Mesenchymal stem cell (in vitro differentiated cells and primary cell): ENCODE results near the gene NEMP2.
A peak's percentile ranks its signal among the peaks of the same experiment; 100 is the strongest.

Source experiments
- DNase-seq: peaks from one replicate; pipeline ENCODE4 v3.0.0-alpha.2; 2013
- H2AFZ ChIP-seq: one replicate; pipeline ENCODE4 v1.6.1; 2013; ENCODE audit warnings: low read depth, mild to moderate bottlenecking, control low read depth, inconsistent platforms, low read length, moderate library complexity
- H2AK5ac ChIP-seq: 2 replicates; pipeline ENCODE4 v1.6.1; 2013; ENCODE audit warnings: low read length, moderate library complexity, mild to moderate bottlenecking, inconsistent platforms; ENCODE audit not compliant: severe bottlenecking
- H2BK120ac ChIP-seq: one replicate; pipeline ENCODE4 v1.6.1; 2013; ENCODE audit warnings: low read depth, mild to moderate bottlenecking, inconsistent platforms, low read length, moderate library complexity
- H2BK12ac ChIP-seq, 2 experiments: one replicate each; pipeline ENCODE4 v1.6.1; 2013; ENCODE audit warnings: inconsistent platforms in 2 of 2, low read length in 2 of 2, mild to moderate bottlenecking in 2 of 2, moderate library complexity in 2 of 2, control low read depth in 1 of 2
- H2BK15ac ChIP-seq: one replicate; pipeline ENCODE4 v1.6.1; 2013; ENCODE audit warnings: mild to moderate bottlenecking, low read depth, inconsistent platforms; ENCODE audit not compliant: poor library complexity, severe bottlenecking
- H2BK5ac ChIP-seq: 2 replicates; pipeline ENCODE4 v1.6.1; 2013; ENCODE audit warnings: low read depth, mild to moderate bottlenecking, low read length, control low read depth, inconsistent platforms; ENCODE audit not compliant: poor library complexity, severe bottlenecking
- H3K14ac ChIP-seq, 2 experiments: one replicate each; pipeline ENCODE4 v1.6.1; 2013; ENCODE audit warnings: inconsistent platforms in 2 of 2, low read length in 2 of 2, control low read depth in 1 of 2, mild to moderate bottlenecking in 1 of 2, moderate library complexity in 1 of 2
- H3K18ac ChIP-seq, 2 experiments: one replicate each; pipeline ENCODE4 v1.6.1; 2013; ENCODE audit warnings: inconsistent platforms in 2 of 2, low read length in 2 of 2, control low read depth in 1 of 2, low read depth in 1 of 2, mild to moderate bottlenecking in 1 of 2
- H3K23ac ChIP-seq, 2 experiments: one replicate each; pipeline ENCODE4 v1.6.1; 2013; ENCODE audit warnings: inconsistent platforms in 2 of 2, low read length in 2 of 2, mild to moderate bottlenecking in 2 of 2, moderate library complexity in 2 of 2, control low read depth in 1 of 2
- H3K27ac ChIP-seq: 2 replicates; pipeline ENCODE4 v1.5.1; 2013; ENCODE audit warnings: mild to moderate bottlenecking, moderate library complexity, low read length, control low read depth, inconsistent platforms; ENCODE audit not compliant: poor library complexity, severe bottlenecking
- H3K27me3 ChIP-seq, 2 experiments: 2 replicates each; pipeline versions ENCODE4 v1.6.1 to v1.7.0; 2013; ENCODE audit warnings: low read length in 2 of 2, mild to moderate bottlenecking in 2 of 2, moderate library complexity in 2 of 2, control low read depth in 1 of 2, inconsistent platforms in 1 of 2; ENCODE audit not compliant: control insufficient read depth in 1 of 2, insufficient read depth in 1 of 2
- H3K36me3 ChIP-seq, 2 experiments: 2 replicates each; pipeline versions ENCODE4 v1.6.1 to v1.7.0; 2013; ENCODE audit warnings: low read length in 2 of 2, control low read depth in 1 of 2, inconsistent platforms in 1 of 2, low read depth in 1 of 2, mild to moderate bottlenecking in 1 of 2; ENCODE audit not compliant: insufficient read depth in 2 of 2, control insufficient read depth in 1 of 2
- H3K4ac ChIP-seq, 2 experiments: one replicate each; pipeline ENCODE4 v1.6.1; 2013; ENCODE audit warnings: inconsistent platforms in 2 of 2, low read length in 2 of 2, mild to moderate bottlenecking in 2 of 2, moderate library complexity in 2 of 2, control low read depth in 1 of 2, low read depth in 1 of 2
- H3K4me1 ChIP-seq: 2 replicates; pipeline ENCODE4 v1.6.1; 2013; ENCODE audit warnings: low read depth, low read length, control low read depth; ENCODE audit not compliant: control insufficient read depth, insufficient read depth
- H3K4me2 ChIP-seq: 2 replicates; pipeline ENCODE4 v1.6.1; 2013; ENCODE audit warnings: low read length, mild to moderate bottlenecking, inconsistent platforms; ENCODE audit not compliant: poor library complexity, severe bottlenecking
- H3K4me3 ChIP-seq, 2 experiments: 2 replicates each; pipeline versions ENCODE4 v1.5.1 to v1.7.0; 2013; ENCODE audit warnings: low read length in 2 of 2, mild to moderate bottlenecking in 2 of 2, control low read depth in 1 of 2, low read depth in 1 of 2; ENCODE audit not compliant: insufficient read depth in 1 of 2
- H3K79me1 ChIP-seq: replicated peaks from 2 replicates; pipeline ENCODE4 v1.6.1; 2013; ENCODE audit warnings: mild to moderate bottlenecking, control low read depth, low read length, inconsistent platforms; ENCODE audit not compliant: poor library complexity, severe bottlenecking
- H3K9ac ChIP-seq: 2 replicates; pipeline ENCODE4 v1.7.0; 2013; ENCODE audit warnings: mild to moderate bottlenecking, low read length, moderate library complexity
- H3K9me3 ChIP-seq: 2 replicates; pipeline ENCODE4 v1.7.0; 2013; ENCODE audit warnings: mild to moderate bottlenecking, low read length; ENCODE audit not compliant: control insufficient read depth
- H4K8ac ChIP-seq: one replicate; pipeline ENCODE4 v1.6.1; 2013; ENCODE audit warnings: inconsistent platforms, mild to moderate bottlenecking, low read length, moderate library complexity
- H4K91ac ChIP-seq: one replicate; pipeline ENCODE4 v1.6.1; 2013; ENCODE audit warnings: mild to moderate bottlenecking, low read length, inconsistent platforms
- WGBS: methylation state at CpG from one replicate; pipeline ENCODE4 v1.1.7; 2013; ENCODE audit warnings: mixed read lengths; 5-methylcytosine and 5-hydroxymethylcytosine counted together

Gene NEMP2

DNA sequence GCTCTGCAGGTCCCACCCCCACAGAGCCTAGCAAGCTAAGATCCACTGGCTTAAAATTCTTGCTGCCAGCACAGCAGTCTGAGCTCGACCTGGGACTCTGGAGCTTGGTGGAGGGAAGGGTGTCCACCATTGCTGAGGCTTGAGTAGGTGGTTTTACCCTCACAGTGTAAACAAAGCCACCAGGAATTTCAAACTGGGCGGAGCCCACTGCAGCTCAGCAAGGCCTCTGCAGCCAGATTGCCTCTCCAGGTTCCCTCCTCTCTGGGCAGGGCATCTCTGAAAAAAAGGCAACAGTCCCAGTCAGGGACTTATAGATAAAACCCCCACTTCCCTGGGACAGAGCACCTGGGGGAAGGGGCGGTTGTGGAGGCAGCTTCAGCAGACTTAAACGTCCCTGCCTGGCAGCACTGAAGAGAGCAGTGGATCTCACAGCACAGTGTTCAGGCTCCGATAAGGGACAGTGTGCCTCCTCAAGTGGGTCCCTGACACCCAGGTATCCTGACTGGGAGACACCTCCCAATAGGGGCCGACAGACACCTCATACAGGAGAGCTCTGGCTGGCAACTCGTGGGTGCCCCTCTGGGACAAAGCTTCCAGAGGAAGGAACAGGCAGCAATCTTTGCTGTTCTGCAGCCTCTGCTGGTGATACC lies 20.0 kb upstream of the NEMP2 start:
- Histone ChIP-seq H2BK120ac (no peak overlapping the region), H3K9me3 (no peaks in the 10 kb centered on the region), H3K23ac (no peak overlapping the region), H3K14ac (no peak overlapping the region), H3K9ac (no peak overlapping the region), H2BK12ac (no peak overlapping the region), H3K27ac (no peak overlapping the region), H3K4me1 (no peaks in the 10 kb centered on the region), H3K4ac (no peak overlapping the region), H4K91ac (no peak overlapping the region), H3K18ac (no peak overlapping the region), H3K4me2 (no peak overlapping the region), H2BK15ac (no peak overlapping the region), H2BK5ac (no peak overlapping the region), H4K8ac (peak overlapping the region; percentile 41), H3K4me3 (no peak overlapping the region), H2AFZ (no peak overlapping the region), H2AK5ac (no peak overlapping the region), H3K27me3 (no peaks in the 10 kb centered on the region), H3K79me1 (no peaks in the 10 kb centered on the region), H3K36me3 (no peaks in the 10 kb centered on the region)
- 71% methylated on average over 7 of the region's 7 CpGs for WGBS
- DNase-seq = no peak

DNA sequence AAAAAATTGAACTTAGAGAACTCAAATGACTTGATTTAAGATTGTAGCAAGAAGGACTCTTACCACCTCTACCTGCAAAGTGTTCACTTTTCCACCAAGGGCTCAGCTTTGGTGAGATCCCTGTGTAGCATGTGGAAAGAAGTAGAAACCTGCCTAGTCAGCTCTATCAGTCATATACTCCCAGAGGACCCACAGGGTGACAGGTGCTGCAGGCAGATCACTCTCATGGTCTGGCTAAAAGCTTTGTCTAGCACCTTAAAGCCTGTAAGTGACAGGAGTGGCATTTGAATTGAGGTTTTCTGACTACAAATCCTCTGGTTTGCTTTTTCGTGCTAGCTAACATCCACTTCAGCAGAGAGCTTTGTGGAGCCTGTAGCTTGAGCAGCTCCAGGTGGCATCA lies 18.7 kb upstream of the NEMP2 start:
- H2BK12ac ChIP-seq = no peak overlapping the region
- no peak for DNase-seq
- 84% methylated on average over 1 of the region's 1 CpG for WGBS

DNA sequence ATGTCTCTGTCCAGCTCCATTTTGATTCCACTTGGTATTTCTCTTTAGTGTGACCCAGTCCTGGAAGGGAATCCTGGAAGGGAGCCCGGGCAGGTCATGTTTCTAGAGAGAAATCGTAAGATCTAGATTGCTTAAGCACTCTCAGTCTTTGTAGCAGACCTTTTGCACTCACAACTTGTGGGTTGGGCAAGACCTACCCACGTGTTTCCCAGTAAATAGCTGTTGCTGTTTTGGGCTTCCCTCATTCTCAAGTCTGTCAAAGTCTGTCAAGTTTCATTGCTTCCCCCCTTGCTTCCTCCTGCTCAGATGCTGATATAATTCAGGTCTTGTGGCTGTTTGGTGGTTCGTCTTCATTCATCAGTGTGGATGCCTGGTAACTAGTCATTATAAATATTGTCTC lies 17.4 kb upstream of the NEMP2 start:
- WGBS = 70% methylated on average over 3 of the region's 4 CpGs
- H2AFZ ChIP-seq = no peak overlapping the region
- H3K4me1 ChIP-seq = no peaks in the 10 kb centered on the region
- no peak overlapping the region for H4K91ac ChIP-seq
- no peak overlapping the region for H4K8ac ChIP-seq
- no peak overlapping the region for H3K4ac ChIP-seq
- H3K4me2 ChIP-seq = no peak overlapping the region
- H3K9ac ChIP-seq = no peak overlapping the region
- no peaks in the 10 kb centered on the region for H3K79me1 ChIP-seq
- H2BK5ac ChIP-seq = no peak overlapping the region
- no peak overlapping the region for H3K18ac ChIP-seq
- H3K14ac ChIP-seq = no peak overlapping the region
- H3K9me3 ChIP-seq = no peaks in the 10 kb centered on the region
- no peak overlapping the region for H2BK12ac ChIP-seq
- no peak overlapping the region for H2AK5ac ChIP-seq
- no peak overlapping the region for H3K27ac ChIP-seq
- H2BK120ac ChIP-seq = no peak overlapping the region
- H3K4me3 ChIP-seq = no peak overlapping the region
- no peaks in the 10 kb centered on the region for H3K36me3 ChIP-seq
- H3K23ac ChIP-seq = no peak overlapping the region
- H3K27me3 ChIP-seq = no peaks in the 10 kb centered on the region
- no peak for DNase-seq
- no peak overlapping the region for H2BK15ac ChIP-seq

More for the DNA sequence above, 18.7 kb upstream of the NEMP2 start:
- H2AK5ac ChIP-seq = no peak overlapping the region
- no peak overlapping the region for H3K4me3 ChIP-seq
- no peaks in the 10 kb centered on the region for H3K4me1 ChIP-seq
- no peak overlapping the region for H4K8ac ChIP-seq
- H3K23ac ChIP-seq = no peak overlapping the region
- H3K18ac ChIP-seq = no peak overlapping the region
- no peak overlapping the region for H4K91ac ChIP-seq
- H2BK15ac ChIP-seq = no peak overlapping the region
- H3K36me3 ChIP-seq = no peaks in the 10 kb centered on the region
- no peak overlapping the region for H3K14ac ChIP-seq
- no peaks in the 10 kb centered on the region for H3K9me3 ChIP-seq
- H3K79me1 ChIP-seq = no peaks in the 10 kb centered on the region
- no peak overlapping the region for H3K4me2 ChIP-seq
- H3K27ac ChIP-seq = no peak overlapping the region
- H2AFZ ChIP-seq = no peak overlapping the region
- H3K27me3 ChIP-seq = no peaks in the 10 kb centered on the region
- no peak overlapping the region for H2BK120ac ChIP-seq
- no peak overlapping the region for H3K4ac ChIP-seq
- no peak overlapping the region for H3K9ac ChIP-seq
- no peak overlapping the region for H2BK5ac ChIP-seq

DNA sequence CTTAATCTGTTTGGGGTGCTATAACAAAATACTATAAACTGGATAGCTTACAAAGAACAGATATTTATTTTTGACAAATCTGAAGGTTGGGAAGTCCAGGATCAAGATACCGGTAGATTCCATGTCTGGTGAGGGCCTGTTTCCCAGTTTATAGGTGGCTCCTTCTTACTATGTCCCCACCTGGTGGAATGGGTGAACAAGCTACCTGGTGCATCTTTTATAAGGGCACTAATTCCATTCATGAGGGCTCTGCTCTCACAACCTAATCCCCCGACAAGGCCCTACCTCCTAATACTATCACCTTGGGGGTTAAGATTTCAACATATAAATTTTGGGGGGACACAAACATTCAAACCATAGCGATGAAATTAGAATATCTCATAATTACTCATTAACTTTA lies 15.6 kb upstream of the NEMP2 start:
- H3K27me3 ChIP-seq = no peaks in the 10 kb centered on the region
- no peak overlapping the region for H2BK15ac ChIP-seq
- H3K27ac ChIP-seq = no peak overlapping the region
- H2AFZ ChIP-seq = no peak overlapping the region
- 97% methylated on average over 3 of the region's 3 CpGs for WGBS
- no peak overlapping the region for H3K4me2 ChIP-seq
- no peak overlapping the region for H3K14ac ChIP-seq
- no peak for DNase-seq
- no peak overlapping the region for H2AK5ac ChIP-seq
- no peak overlapping the region for H2BK5ac ChIP-seq
- no peak overlapping the region for H4K91ac ChIP-seq
- H4K8ac ChIP-seq = no peak overlapping the region
- H3K79me1 ChIP-seq = no peaks in the 10 kb centered on the region
- H2BK120ac ChIP-seq = no peak overlapping the region
- H3K4me3 ChIP-seq = no peak overlapping the region
- no peaks in the 10 kb centered on the region for H3K9me3 ChIP-seq
- H3K23ac ChIP-seq = no peak overlapping the region
- no peak overlapping the region for H2BK12ac ChIP-seq
- no peaks in the 10 kb centered on the region for H3K4me1 ChIP-seq
- H3K18ac ChIP-seq = no peak overlapping the region
- no peak overlapping the region for H3K4ac ChIP-seq
- H3K36me3 ChIP-seq = no peaks in the 10 kb centered on the region
- H3K9ac ChIP-seq = no peak overlapping the region
